GM12878 (cell line): ENCODE data around the gene TULP1. TPM values are rescaled to one million over a fixed set of nuclear protein-coding genes. Genes with fewer than 3 reads are reported as not detected.

Source experiments
- ATAC-seq: fragments of 200-7000 bp; cut with Tn5 transposase; 3 replicates; pipeline ENCODE4 v1.9.1; 2020; ENCODE audit warnings: mild to moderate bottlenecking, moderate library complexity
- BruUV-seq: library from RNA; stranded (reverse); fragments of 400-500 nt; replicated peaks from 2 replicates; lab custom pipeline; 2021; lab: Mats Ljungman, UMichigan
- CTCF ChIA-PET: fragments of 300-600 bp; sonication (Branson Sonifier 250); formaldehyde crosslinking; extraction: SDS; loops from one replicate; lab custom pipeline; 2021; ENCODE audit warnings: inconsistent platforms; lab: Yijun Ruan, JAX
- POLR2A ChIA-PET: fragments of 350-600 bp; formaldehyde crosslinking; extraction: SDS; loops from one replicate; lab custom pipeline; 2021; ENCODE audit warnings: inconsistent platforms; lab: Charles Lee
- RAD21 ChIA-PET: fragments of 300-600 bp; sonication (Branson Sonifier 250); formaldehyde crosslinking; loops from one replicate; lab custom pipeline; 2023; ENCODE audit warnings: antibody characterized with exemption; ENCODE audit not compliant: unreplicated experiment; lab: Charles Lee
- SMC1A ChIA-PET: fragments of 300-600 bp; sonication (Branson Sonifier 250); formaldehyde crosslinking; loops from one replicate; lab custom pipeline; 2023; ENCODE audit not compliant: unreplicated experiment, uncharacterized antibody; lab: Charles Lee
- DNase-seq: peaks from one replicate; pipeline ENCODE4 v3.0.0-alpha.2; 2011; ENCODE audit warnings: low read depth, low spot score
- FAIRE-seq: peaks from 3 replicates; lab custom pipeline; 2011; peaks lifted over from hg19 to GRCh38; lab: Jason Lieb, UNC
- H2AFZ ChIP-seq: 2 replicates; pipeline ENCODE4 v1.6.0; 2011; ENCODE audit warnings: low read depth, low read length, control low read depth; ENCODE audit not compliant: control insufficient read depth
- H3K27ac ChIP-seq: 2 replicates; pipeline ENCODE4 v1.5.1; 2011; ENCODE audit warnings: control low read depth; ENCODE audit not compliant: control insufficient read depth, insufficient read depth
- H3K27me3 ChIP-seq, 2 experiments: replicated peaks in 1 of 2; 2 replicates each; pipeline versions ENCODE4 v1.6.0 to v1.6.1; 2011; ENCODE audit warnings: low read length in 1 of 2; ENCODE audit not compliant: control insufficient read depth in 2 of 2, insufficient read depth in 2 of 2
- H3K36me3 ChIP-seq, 2 experiments: 2 replicates each; pipeline ENCODE4 v1.5.1; 2011; ENCODE audit warnings: low read length in 1 of 2; ENCODE audit not compliant: control insufficient read depth in 2 of 2, insufficient read depth in 2 of 2
- H3K4me1 ChIP-seq: 2 replicates; pipeline ENCODE4 v1.6.1; 2011; ENCODE audit warnings: mild to moderate bottlenecking, low read length, moderate library complexity, mixed read lengths; ENCODE audit not compliant: control insufficient read depth, insufficient read depth
- H3K4me2 ChIP-seq: 2 replicates; pipeline ENCODE4 v1.6.0; 2011; ENCODE audit warnings: control low read depth; ENCODE audit not compliant: control insufficient read depth, insufficient read depth
- H3K4me3 ChIP-seq: fragments of 200-600 bp; sonication (generic); 2 replicates; pipeline ENCODE4 v1.5.1; 2016
- H3K79me2 ChIP-seq: 2 replicates; pipeline ENCODE4 v1.6.0; 2011; ENCODE audit warnings: low read length; ENCODE audit not compliant: control insufficient read depth, insufficient read depth
- H3K9ac ChIP-seq: 2 replicates; pipeline ENCODE4 v1.8.0; 2011; ENCODE audit warnings: low read length, control low read depth, mixed read lengths; ENCODE audit not compliant: control insufficient read depth, insufficient read depth
- H3K9me3 ChIP-seq: replicated peaks from 3 replicates; pipeline ENCODE4 v1.5.1; 2011; ENCODE audit warnings: mild to moderate bottlenecking, low read length; ENCODE audit not compliant: control insufficient read depth, insufficient read depth
- H4K20me1 ChIP-seq: 2 replicates; pipeline ENCODE4 v1.6.0; 2011; ENCODE audit not compliant: control insufficient read depth, insufficient read depth
- BACH1 ChIP-seq: fragments of 450-650 bp; IDR thresholded peaks from 2 replicates; pipeline ENCODE4 v1.6.1; 2017; ENCODE audit warnings: mild to moderate bottlenecking, borderline replicate concordance
- BMI1 ChIP-seq: fragments of 450-650 bp; IDR thresholded peaks from 2 replicates; pipeline ENCODE4 v1.6.1; 2016; ENCODE audit warnings: mild to moderate bottlenecking, moderate library complexity, borderline replicate concordance
- CBX5 ChIP-seq: sonication (generic); IDR thresholded peaks from 2 replicates; pipeline ENCODE4 v1.6.1; 2016; ENCODE audit warnings: low read depth, moderate library complexity, mild to moderate bottlenecking, inconsistent platforms
- EGR1 ChIP-seq, 2 experiments: IDR thresholded peaks; 1 replicate in 1 of 2; 2 replicates in 1 of 2; pipeline ENCODE4 v1.6.1; 2011 to 2012; ENCODE audit warnings: low read depth in 2 of 2, low read length in 2 of 2, borderline replicate concordance in 1 of 2, mild to moderate bottlenecking in 1 of 2, moderate library complexity in 1 of 2
- NFYB ChIP-seq: IDR thresholded peaks from 2 replicates; pipeline ENCODE4 v1.6.1; 2011; ENCODE audit warnings: low read depth, mild to moderate bottlenecking, low read length, improper control_type of control experiment, moderate library complexity; ENCODE audit not compliant: insufficient read depth
- RAD21 ChIP-seq: IDR thresholded peaks from 2 replicates; pipeline ENCODE4 v1.6.1; 2011; ENCODE audit warnings: mild to moderate bottlenecking, low read depth, low read length, moderate library complexity; ENCODE audit not compliant: insufficient read depth
- RFX5 ChIP-seq: IDR thresholded peaks from 2 replicates; pipeline ENCODE4 v1.6.1; 2011; ENCODE audit warnings: low read depth, low read length, improper control_type of control experiment
- SIN3A ChIP-seq: IDR thresholded peaks from 2 replicates; pipeline ENCODE4 v1.6.1; 2012; ENCODE audit warnings: low read depth, low read length, improper control_type of control experiment
- SIX5 ChIP-seq: IDR thresholded peaks from 2 replicates; pipeline ENCODE4 v1.6.1; 2011; ENCODE audit warnings: mild to moderate bottlenecking, low read depth, low read length, moderate library complexity; ENCODE audit not compliant: severe bottlenecking
- WGBS: methylation state at CpG from one replicate; pipeline ENCODE4 v1.1.6; 2016; ENCODE audit warnings: low lambda C conversion rate; ENCODE audit not compliant: insufficient replicate concordance, insufficient coverage; ENCODE audit errors: missing lambda C conversion rate; 5-methylcytosine and 5-hydroxymethylcytosine counted together
- in situ Hi-C: fragments of 300-500 bp; cut with MboI; formaldehyde crosslinking; loops from 9 replicates; pipeline ENCODE4 v1.14.3; 2018; ENCODE audit warnings: mixed read lengths
- intact Hi-C: fragments of 100-400 bp; cut with micrococcal nuclease; formaldehyde crosslinking; loops from one replicate; pipeline ENCODE4 v1.14.2; 2022; ENCODE audit not compliant: unreplicated experiment
- polyA plus RNA-seq, 11 experiments: library from polyadenylated mRNA; depleted of rRNA in 4 of 11; unstranded in 6 of 11; stranded (reverse) in 5 of 11; fragments of >200 nt; fragmentation: Nextera tagmentation in 4 of 11; fragmentation: Illumina TruSeq in 1 of 11; extraction: Ambion mirVana in 4 of 11; extraction: Trizol in 1 of 11; gene quantifications; 1 replicate in 1 of 11; 2 replicates in 10 of 11; pipeline versions ENCODE4 v1.2.1 to v1.2.3, GENCODE V29; 2011 to 2016; ENCODE audit warnings: inconsistent platforms in 2 of 11, missing spikeins in 2 of 11, low read depth in 1 of 11
- total RNA-seq, 4 experiments: library from RNA; depleted of rRNA in 3 of 4; stranded (reverse); fragments of >200 nt in 3 of 4; fragmentation: Illumina TruSeq in 1 of 4; extraction: Trizol in 1 of 4; gene quantifications; 2 replicates each; pipeline versions ENCODE4 v1.2.1 to v1.2.3, GENCODE V29; 2013 to 2021
- TF ChIP-seq, protein P1 (sequence below): IDR thresholded peaks from 2 replicates; pipeline ENCODE4 v1.6.1; 2012; ENCODE audit warnings: low read depth, low read length, improper control_type of control experiment
- TF ChIP-seq, protein P2 (sequence below): IDR thresholded peaks from 2 replicates; pipeline ENCODE4 v1.6.1; 2012; ENCODE audit warnings: mild to moderate bottlenecking, low read depth, low read length
- TF ChIP-seq, protein P3 (sequence below): fragments of 150-350 bp; IDR thresholded peaks from 2 replicates; pipeline ENCODE4 v1.6.1; 2016; ENCODE audit warnings: low read depth, low read length
- TF ChIP-seq, protein P4 (sequence below): fragments of 450-650 bp; IDR thresholded peaks from 2 replicates; pipeline ENCODE4 v1.6.1; 2016; ENCODE audit warnings: mild to moderate bottlenecking, moderate library complexity, borderline replicate concordance

TULP1 gene
- total and polyA plus RNA-seq, 10 of the 15 experiments (the other 5 are each of a cell fraction or from before 2014, with no cell fraction given) = not detected

DNA sequence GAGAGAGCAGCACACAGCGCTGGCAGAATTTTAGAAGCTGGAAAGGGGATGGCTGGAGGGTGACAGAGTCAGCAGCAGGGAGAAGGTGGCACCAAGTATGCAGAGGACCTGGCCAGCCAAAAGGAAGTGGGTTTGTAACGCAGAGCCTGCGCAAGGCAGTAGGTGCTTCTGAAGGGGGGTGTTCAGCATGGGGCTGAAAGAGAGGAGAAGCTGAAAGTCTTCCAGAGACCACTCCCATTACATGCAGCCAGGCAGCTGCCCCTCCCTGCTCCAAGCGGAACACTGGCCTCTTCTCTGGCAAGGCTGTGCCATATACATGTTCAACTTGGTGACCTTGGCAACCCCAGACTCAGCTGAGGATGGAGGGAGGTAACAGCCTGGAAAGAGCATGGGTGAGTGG lies 42.1 kb upstream of the TULP1 start:
- SMC1A ChIA-PET = no interaction called here
- in situ Hi-C loops = no loop called here
- TF ChIP-seq, protein P1, sequence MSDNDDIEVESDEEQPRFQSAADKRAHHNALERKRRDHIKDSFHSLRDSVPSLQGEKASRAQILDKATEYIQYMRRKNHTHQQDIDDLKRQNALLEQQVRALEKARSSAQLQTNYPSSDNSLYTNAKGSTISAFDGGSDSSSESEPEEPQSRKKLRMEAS = no peak
- TF ChIP-seq CBX5 (no peak), SIN3A (no peak), EGR1 (IDR thresholded peaks at IDR 0.05; ENCODE audit: borderline replicate concordance in 1 of 2, low read depth in 2 of 2, low read length in 2 of 2) (no peak), RAD21 (no peak), RFX5 (no peak), BACH1 (no peak), SIX5 (no peak), NFYB (no peak), BMI1 (no peak)
- TF ChIP-seq, protein P2, sequence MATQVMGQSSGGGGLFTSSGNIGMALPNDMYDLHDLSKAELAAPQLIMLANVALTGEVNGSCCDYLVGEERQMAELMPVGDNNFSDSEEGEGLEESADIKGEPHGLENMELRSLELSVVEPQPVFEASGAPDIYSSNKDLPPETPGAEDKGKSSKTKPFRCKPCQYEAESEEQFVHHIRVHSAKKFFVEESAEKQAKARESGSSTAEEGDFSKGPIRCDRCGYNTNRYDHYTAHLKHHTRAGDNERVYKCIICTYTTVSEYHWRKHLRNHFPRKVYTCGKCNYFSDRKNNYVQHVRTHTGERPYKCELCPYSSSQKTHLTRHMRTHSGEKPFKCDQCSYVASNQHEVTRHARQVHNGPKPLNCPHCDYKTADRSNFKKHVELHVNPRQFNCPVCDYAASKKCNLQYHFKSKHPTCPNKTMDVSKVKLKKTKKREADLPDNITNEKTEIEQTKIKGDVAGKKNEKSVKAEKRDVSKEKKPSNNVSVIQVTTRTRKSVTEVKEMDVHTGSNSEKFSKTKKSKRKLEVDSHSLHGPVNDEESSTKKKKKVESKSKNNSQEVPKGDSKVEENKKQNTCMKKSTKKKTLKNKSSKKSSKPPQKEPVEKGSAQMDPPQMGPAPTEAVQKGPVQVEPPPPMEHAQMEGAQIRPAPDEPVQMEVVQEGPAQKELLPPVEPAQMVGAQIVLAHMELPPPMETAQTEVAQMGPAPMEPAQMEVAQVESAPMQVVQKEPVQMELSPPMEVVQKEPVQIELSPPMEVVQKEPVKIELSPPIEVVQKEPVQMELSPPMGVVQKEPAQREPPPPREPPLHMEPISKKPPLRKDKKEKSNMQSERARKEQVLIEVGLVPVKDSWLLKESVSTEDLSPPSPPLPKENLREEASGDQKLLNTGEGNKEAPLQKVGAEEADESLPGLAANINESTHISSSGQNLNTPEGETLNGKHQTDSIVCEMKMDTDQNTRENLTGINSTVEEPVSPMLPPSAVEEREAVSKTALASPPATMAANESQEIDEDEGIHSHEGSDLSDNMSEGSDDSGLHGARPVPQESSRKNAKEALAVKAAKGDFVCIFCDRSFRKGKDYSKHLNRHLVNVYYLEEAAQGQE = no peak
- TF ChIP-seq, protein P3, sequence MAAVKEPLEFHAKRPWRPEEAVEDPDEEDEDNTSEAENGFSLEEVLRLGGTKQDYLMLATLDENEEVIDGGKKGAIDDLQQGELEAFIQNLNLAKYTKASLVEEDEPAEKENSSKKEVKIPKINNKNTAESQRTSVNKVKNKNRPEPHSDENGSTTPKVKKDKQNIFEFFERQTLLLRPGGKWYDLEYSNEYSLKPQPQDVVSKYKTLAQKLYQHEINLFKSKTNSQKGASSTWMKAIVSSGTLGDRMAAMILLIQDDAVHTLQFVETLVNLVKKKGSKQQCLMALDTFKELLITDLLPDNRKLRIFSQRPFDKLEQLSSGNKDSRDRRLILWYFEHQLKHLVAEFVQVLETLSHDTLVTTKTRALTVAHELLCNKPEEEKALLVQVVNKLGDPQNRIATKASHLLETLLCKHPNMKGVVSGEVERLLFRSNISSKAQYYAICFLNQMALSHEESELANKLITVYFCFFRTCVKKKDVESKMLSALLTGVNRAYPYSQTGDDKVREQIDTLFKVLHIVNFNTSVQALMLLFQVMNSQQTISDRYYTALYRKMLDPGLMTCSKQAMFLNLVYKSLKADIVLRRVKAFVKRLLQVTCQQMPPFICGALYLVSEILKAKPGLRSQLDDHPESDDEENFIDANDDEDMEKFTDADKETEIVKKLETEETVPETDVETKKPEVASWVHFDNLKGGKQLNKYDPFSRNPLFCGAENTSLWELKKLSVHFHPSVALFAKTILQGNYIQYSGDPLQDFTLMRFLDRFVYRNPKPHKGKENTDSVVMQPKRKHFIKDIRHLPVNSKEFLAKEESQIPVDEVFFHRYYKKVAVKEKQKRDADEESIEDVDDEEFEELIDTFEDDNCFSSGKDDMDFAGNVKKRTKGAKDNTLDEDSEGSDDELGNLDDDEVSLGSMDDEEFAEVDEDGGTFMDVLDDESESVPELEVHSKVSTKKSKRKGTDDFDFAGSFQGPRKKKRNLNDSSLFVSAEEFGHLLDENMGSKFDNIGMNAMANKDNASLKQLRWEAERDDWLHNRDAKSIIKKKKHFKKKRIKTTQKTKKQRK = no peak
- TF ChIP-seq, protein P4, sequence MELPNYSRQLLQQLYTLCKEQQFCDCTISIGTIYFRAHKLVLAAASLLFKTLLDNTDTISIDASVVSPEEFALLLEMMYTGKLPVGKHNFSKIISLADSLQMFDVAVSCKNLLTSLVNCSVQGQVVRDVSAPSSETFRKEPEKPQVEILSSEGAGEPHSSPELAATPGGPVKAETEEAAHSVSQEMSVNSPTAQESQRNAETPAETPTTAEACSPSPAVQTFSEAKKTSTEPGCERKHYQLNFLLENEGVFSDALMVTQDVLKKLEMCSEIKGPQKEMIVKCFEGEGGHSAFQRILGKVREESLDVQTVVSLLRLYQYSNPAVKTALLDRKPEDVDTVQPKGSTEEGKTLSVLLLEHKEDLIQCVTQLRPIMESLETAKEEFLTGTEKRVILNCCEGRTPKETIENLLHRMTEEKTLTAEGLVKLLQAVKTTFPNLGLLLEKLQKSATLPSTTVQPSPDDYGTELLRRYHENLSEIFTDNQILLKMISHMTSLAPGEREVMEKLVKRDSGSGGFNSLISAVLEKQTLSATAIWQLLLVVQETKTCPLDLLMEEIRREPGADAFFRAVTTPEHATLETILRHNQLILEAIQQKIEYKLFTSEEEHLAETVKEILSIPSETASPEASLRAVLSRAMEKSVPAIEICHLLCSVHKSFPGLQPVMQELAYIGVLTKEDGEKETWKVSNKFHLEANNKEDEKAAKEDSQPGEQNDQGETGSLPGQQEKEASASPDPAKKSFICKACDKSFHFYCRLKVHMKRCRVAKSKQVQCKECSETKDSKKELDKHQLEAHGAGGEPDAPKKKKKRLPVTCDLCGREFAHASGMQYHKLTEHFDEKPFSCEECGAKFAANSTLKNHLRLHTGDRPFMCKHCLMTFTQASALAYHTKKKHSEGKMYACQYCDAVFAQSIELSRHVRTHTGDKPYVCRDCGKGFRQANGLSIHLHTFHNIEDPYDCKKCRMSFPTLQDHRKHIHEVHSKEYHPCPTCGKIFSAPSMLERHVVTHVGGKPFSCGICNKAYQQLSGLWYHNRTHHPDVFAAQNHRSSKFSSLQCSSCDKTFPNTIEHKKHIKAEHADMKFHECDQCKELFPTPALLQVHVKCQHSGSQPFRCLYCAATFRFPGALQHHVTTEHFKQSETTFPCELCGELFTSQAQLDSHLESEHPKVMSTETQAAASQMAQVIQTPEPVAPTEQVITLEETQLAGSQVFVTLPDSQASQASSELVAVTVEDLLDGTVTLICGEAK = no peak

More for the DNA sequence above, 42.1 kb upstream of the TULP1 start:
- Histone ChIP-seq H3K27ac (no peak overlapping the region), H2AFZ (no peak overlapping the region), H3K9ac (no peak overlapping the region), H3K36me3 (no peaks in the 10 kb centered on the region), H3K27me3 (no peaks in the 10 kb centered on the region), H3K4me3 (no peak overlapping the region), H3K4me1 (no peaks in the 10 kb centered on the region), H3K79me2 (no peaks in the 10 kb centered on the region), H3K9me3 (peaks cover 1% of the 10 kb centered on the region; the same call in 1 of the 3 replicates), H3K4me2 (no peak overlapping the region), H4K20me1 (no peaks in the 10 kb centered on the region)
- 77% methylated on average over 4 of the region's 4 CpGs for WGBS
- ChIA-PET RAD21 (no interaction called here), POLR2A (no interaction called here), CTCF (interaction anchor here (1.4 to 3.7 kb wide), 2 partner anchors 32 to 182 kb away, joined by 5 to 19 read pairs; partner anchors contain the start of gene ARMC12)
- FAIRE-seq = no peak
- ATAC-seq = no peak
- BruUV-seq = no TSS peak
- DNase-seq = no peak
- intact Hi-C loops = no loop called here
